SK-N-SH (cell line): ENCODE results near the gene HSD11B1. TPM values are rescaled to one million over a fixed set of nuclear protein-coding genes. Genes with fewer than 3 reads are reported as not detected.

Experiments
- CTCF ChIA-PET: fragments of 300-600, 350-600 bp; formaldehyde crosslinking; extraction: SDS; loops from one replicate; lab custom pipeline; 2021; lab: Yijun Ruan, JAX
- POLR2A ChIA-PET: fragments of 350-600 bp; sonication (Branson Sonifier 250); formaldehyde crosslinking; extraction: SDS; loops from one replicate; lab custom pipeline; 2020; ENCODE audit warnings: antibody characterized with exemption, inconsistent platforms; lab: Yijun Ruan, JAX
- DNase-seq: peaks from one replicate; pipeline ENCODE4 v3.0.0; 2012
- H2AFZ ChIP-seq: fragments of 200-600 bp; sonication (generic); 2 replicates; pipeline ENCODE4 v1.8.1; 2016; ENCODE audit warnings: antibody characterized with exemption, mild to moderate bottlenecking, low read depth
- H3F3A ChIP-seq: fragments of 200-600 bp; sonication (generic); replicated peaks from 2 replicates; pipeline ENCODE3; 2016; ENCODE audit warnings: antibody characterized with exemption, mild to moderate bottlenecking; ENCODE audit not compliant: insufficient read depth
- H3K27ac ChIP-seq, 2 experiments: fragments of 200-500 bp in 1 of 2; fragments of 200-600 bp in 1 of 2; sonication (Bioruptor generic) in 1 of 2; sonication (generic), shearing (Covaris generic) in 1 of 2; 2 replicates each; pipeline versions ENCODE4 v1.5.1 to v1.6.1; 2014 to 2016; ENCODE audit warnings: low read depth in 2 of 2, inconsistent platforms in 1 of 2, low read length in 1 of 2, mild to moderate bottlenecking in 1 of 2, mixed read lengths in 1 of 2
- H3K27me3 ChIP-seq: fragments of 200-600 bp; sonication (generic), shearing (Covaris generic); 2 replicates; pipeline ENCODE4 v1.6.1; 2016; ENCODE audit warnings: mixed run types; ENCODE audit not compliant: insufficient read depth
- H3K36me3 ChIP-seq, 2 experiments: fragments of 200-500 bp in 1 of 2; fragments of 200-600 bp in 1 of 2; sonication (Bioruptor generic) in 1 of 2; sonication (generic) in 1 of 2; replicated peaks in 1 of 2; 2 replicates each; pipeline versions ENCODE3 to v1.5.1; 2014 to 2016; ENCODE audit warnings: low read length in 1 of 2, mild to moderate bottlenecking in 1 of 2; ENCODE audit not compliant: insufficient read depth in 2 of 2, control insufficient read depth in 1 of 2
- H3K4me1 ChIP-seq, 2 experiments: fragments of 200-500 bp in 1 of 2; fragments of 200-600 bp in 1 of 2; sonication (Bioruptor generic) in 1 of 2; sonication (generic), shearing (Covaris generic) in 1 of 2; 2 replicates each; pipeline versions ENCODE4 v1.5.1 to v1.6.1; 2014 to 2016; ENCODE audit warnings: low read depth in 1 of 2, low read length in 1 of 2, mixed run types in 1 of 2; ENCODE audit not compliant: insufficient read depth in 2 of 2, control insufficient read depth in 1 of 2
- H3K4me2 ChIP-seq: fragments of 200-600 bp; sonication (generic), shearing (Covaris generic); 2 replicates; pipeline ENCODE4 v1.6.1; 2017; ENCODE audit warnings: mixed run types
- H3K4me3 ChIP-seq, 2 experiments: fragments of 200-500 bp in 1 of 2; fragments of 200-600 bp in 1 of 2; sonication (Bioruptor generic) in 1 of 2; sonication (generic), shearing (Covaris generic) in 1 of 2; 2 replicates each; pipeline versions ENCODE4 v1.5.1 to v1.8.1; 2014 to 2016; ENCODE audit warnings: low read depth in 2 of 2, inconsistent platforms in 1 of 2, low read length in 1 of 2, mild to moderate bottlenecking in 1 of 2, mixed read lengths in 1 of 2, moderate library complexity in 1 of 2
- H3K79me2 ChIP-seq: fragments of 200-600 bp; sonication (generic); 2 replicates; pipeline ENCODE4 v1.8.1; 2017; ENCODE audit warnings: mild to moderate bottlenecking; ENCODE audit not compliant: insufficient read depth
- H3K9ac ChIP-seq: fragments of 200-600 bp; sonication (generic); 2 replicates; pipeline ENCODE4 v1.6.1; 2017; ENCODE audit warnings: mixed run types
- H3K9me2 ChIP-seq: fragments of 200-600 bp; sonication (generic); 2 replicates; pipeline ENCODE4 v1.6.1; 2017; ENCODE audit warnings: mixed run types
- H3K9me3 ChIP-seq: fragments of 200-600 bp; sonication (generic); 2 replicates; pipeline ENCODE4 v1.6.1; 2017; ENCODE audit warnings: mixed run types, mild to moderate bottlenecking, moderate library complexity
- H4K20me1 ChIP-seq: fragments of 200-600 bp; sonication (generic); 2 replicates; pipeline ENCODE4 v1.6.1; 2017; ENCODE audit warnings: mild to moderate bottlenecking, mixed run types; ENCODE audit not compliant: insufficient read depth
- CHD2 ChIP-seq: fragments of 150-350 bp; IDR thresholded peaks from 2 replicates; pipeline ENCODE4 v1.6.1; 2018; ENCODE audit warnings: low read length; ENCODE audit not compliant: partially characterized antibody
- EP300 ChIP-seq, 2 experiments: IDR thresholded peaks; 2 replicates each; pipeline versions ENCODE4 v1.4.0 to v1.6.1; 2012; ENCODE audit warnings: borderline replicate concordance in 1 of 2, low read depth in 1 of 2, low read length in 1 of 2
- EZH2phosphoT487 ChIP-seq: fragments of 200-600 bp; sonication (generic); IDR thresholded peaks from 2 replicates; pipeline ENCODE4 v1.6.1; 2017; ENCODE audit warnings: low read depth, mixed run types, mild to moderate bottlenecking, antibody characterized with exemption, moderate library complexity, borderline replicate concordance
- GABPA ChIP-seq: IDR thresholded peaks from 2 replicates; pipeline ENCODE4 v1.4.0; 2012; ENCODE audit warnings: low read depth, mild to moderate bottlenecking
- GATA2 ChIP-seq: sonication (generic); formaldehyde crosslinking; IDR thresholded peaks from 2 replicates; pipeline ENCODE4 v1.5.0; 2020; ENCODE audit warnings: mild to moderate bottlenecking, missing genetic modification reagents
- JUND ChIP-seq: IDR thresholded peaks from 2 replicates; pipeline ENCODE4 v1.4.0; 2012
- MEF2A ChIP-seq: IDR thresholded peaks from 2 replicates; pipeline ENCODE4 v1.4.0; 2012; ENCODE audit warnings: low read depth, borderline replicate concordance
- MXI1 ChIP-seq: IDR thresholded peaks from 2 replicates; pipeline ENCODE4 v1.6.1; 2012; ENCODE audit warnings: mild to moderate bottlenecking, low read depth, low read length, improper control_type of control experiment
- POLR2AphosphoS5 ChIP-seq: IDR thresholded peaks from 2 replicates; pipeline ENCODE4 v1.6.1; 2012; ENCODE audit warnings: low read depth, low read length
- RAD21 ChIP-seq: IDR thresholded peaks from 2 replicates; pipeline ENCODE4 v1.6.1; 2012; ENCODE audit warnings: mild to moderate bottlenecking, low read length
- RCOR1 ChIP-seq: fragments of 150-350 bp; IDR thresholded peaks from 2 replicates; pipeline ENCODE4 v1.6.1; 2017; ENCODE audit warnings: antibody characterized with exemption, low read length
- SIN3A ChIP-seq: IDR thresholded peaks from 2 replicates; pipeline ENCODE4 v1.6.1; 2012; ENCODE audit warnings: low read depth, mild to moderate bottlenecking, low read length, moderate library complexity, borderline replicate concordance
- TCF12 ChIP-seq: IDR thresholded peaks from 2 replicates; pipeline ENCODE4 v1.4.0; 2012
- TEAD4 ChIP-seq: IDR thresholded peaks from 2 replicates; pipeline ENCODE4 v1.4.0; 2012; ENCODE audit warnings: mild to moderate bottlenecking, borderline replicate concordance; ENCODE audit not compliant: insufficient read depth
- YY1 ChIP-seq: IDR thresholded peaks from 2 replicates; pipeline ENCODE4 v1.4.0; 2012; ENCODE audit warnings: low read depth, mild to moderate bottlenecking
- WGBS: methylation state at CpG from one replicate; pipeline ENCODE4 v1.1.6; 2017; ENCODE audit warnings: low lambda C conversion rate; 5-methylcytosine and 5-hydroxymethylcytosine counted together
- polyA plus RNA-seq, 3 experiments: library from polyadenylated mRNA; depleted of rRNA; stranded (reverse); fragments of >200 nt; gene quantifications; 2 replicates each; pipeline ENCODE4 v1.2.3, GENCODE V29; 2012
- TF ChIP-seq, protein P1 (sequence below): IDR thresholded peaks from 2 replicates; pipeline ENCODE4 v1.4.0; 2012; ENCODE audit warnings: low read depth, borderline replicate concordance
- TF ChIP-seq, protein P2 (sequence below): IDR thresholded peaks from 2 replicates; pipeline ENCODE4 v1.4.0; 2012; ENCODE audit warnings: low read depth
- TF ChIP-seq, protein P3 (sequence below): IDR thresholded peaks from 2 replicates; pipeline ENCODE4 v1.4.0; 2012; ENCODE audit warnings: low read depth, borderline replicate concordance

The HSD11B1 gene
- polyA plus RNA-seq, 1 of the 3 experiments (the other 2 are of a cell fraction): 0.23 TPM

DNA sequence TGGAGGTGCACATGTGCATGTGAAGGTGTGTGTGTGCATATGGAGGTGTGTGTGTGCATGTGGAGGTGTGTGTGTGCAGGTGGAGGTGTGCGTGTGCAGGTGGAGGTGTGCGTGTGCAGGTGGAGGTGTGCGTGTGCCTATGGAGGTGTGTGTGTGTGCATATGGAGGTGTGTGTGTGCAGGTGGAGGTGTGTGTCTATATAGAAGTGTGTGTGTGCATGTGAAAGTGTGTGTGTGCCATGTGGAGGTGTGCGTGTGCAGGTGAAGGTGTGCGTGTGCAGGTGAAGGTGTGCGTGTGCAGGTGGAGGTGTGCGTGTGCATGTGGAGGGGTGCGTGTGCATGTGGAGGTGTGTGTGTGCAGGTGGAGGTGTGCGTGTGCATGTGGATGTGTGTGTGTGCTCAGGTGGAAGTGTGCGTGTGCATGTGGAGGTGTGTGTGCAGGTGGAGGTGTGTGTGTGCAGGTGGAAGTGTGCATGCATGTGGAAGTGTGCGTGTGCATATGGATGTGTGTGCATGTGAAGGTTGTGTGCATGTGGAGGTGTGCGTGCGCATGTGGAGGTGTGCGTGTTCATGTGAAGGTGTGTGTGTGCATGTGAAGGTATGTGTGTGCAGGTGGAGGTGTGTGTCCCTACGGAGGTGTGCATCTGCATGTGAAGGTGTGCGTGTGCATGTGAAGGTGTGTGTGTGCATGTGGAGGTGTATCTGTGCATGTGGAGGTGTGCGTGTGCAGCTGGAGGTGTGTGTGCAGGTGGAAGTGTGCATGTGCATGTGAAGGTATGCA, 66.2 kb downstream of the HSD11B1 start:
- 93% methylated on average over 17 of the region's 17 CpGs for WGBS
- Histone ChIP-seq H3K27ac (no peak overlapping the region), H3K4me3 (no peak overlapping the region), H4K20me1 (no peaks in the 10 kb centered on the region), H3K9me2 (no peaks in the 10 kb centered on the region), H3K27me3 (no peaks in the 10 kb centered on the region), H3K9me3 (no peaks in the 10 kb centered on the region), H3K9ac (no peak overlapping the region), H3K4me1 (peaks cover 18 to 38% of the 10 kb centered on the region in 2 experiments), H3F3A (peaks cover 38% of the 10 kb centered on the region), H3K4me2 (peak overlapping the region; percentile 70), H3K36me3 (no peaks in the 10 kb centered on the region), H2AFZ (no peak overlapping the region), H3K79me2 (no peaks in the 10 kb centered on the region)
- DNase-seq: no peak
- CTCF ChIA-PET: no interaction called here
- POLR2A ChIA-PET: no interaction called here
- TF ChIP-seq CHD2: no peak
- TF ChIP-seq JUND: no peak
- no peak for TF ChIP-seq GATA2 (CRISPR knock-in tag)
- TF ChIP-seq SIN3A: no peak
- no peak for TF ChIP-seq EP300 (IDR thresholded peaks at IDR 0.05; ENCODE audit: borderline replicate concordance in 1 of 2, low read depth in 1 of 2, low read length in 1 of 2)
- no peak for TF ChIP-seq TCF12
- TF ChIP-seq, protein P1, sequence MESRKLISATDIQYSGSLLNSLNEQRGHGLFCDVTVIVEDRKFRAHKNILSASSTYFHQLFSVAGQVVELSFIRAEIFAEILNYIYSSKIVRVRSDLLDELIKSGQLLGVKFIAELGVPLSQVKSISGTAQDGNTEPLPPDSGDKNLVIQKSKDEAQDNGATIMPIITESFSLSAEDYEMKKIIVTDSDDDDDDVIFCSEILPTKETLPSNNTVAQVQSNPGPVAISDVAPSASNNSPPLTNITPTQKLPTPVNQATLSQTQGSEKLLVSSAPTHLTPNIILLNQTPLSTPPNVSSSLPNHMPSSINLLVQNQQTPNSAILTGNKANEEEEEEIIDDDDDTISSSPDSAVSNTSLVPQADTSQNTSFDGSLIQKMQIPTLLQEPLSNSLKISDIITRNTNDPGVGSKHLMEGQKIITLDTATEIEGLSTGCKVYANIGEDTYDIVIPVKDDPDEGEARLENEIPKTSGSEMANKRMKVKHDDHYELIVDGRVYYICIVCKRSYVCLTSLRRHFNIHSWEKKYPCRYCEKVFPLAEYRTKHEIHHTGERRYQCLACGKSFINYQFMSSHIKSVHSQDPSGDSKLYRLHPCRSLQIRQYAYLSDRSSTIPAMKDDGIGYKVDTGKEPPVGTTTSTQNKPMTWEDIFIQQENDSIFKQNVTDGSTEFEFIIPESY: no peak
- no peak for TF ChIP-seq EZH2phosphoT487
- no peak for TF ChIP-seq TEAD4
- no peak for TF ChIP-seq MEF2A
- TF ChIP-seq, protein P2, sequence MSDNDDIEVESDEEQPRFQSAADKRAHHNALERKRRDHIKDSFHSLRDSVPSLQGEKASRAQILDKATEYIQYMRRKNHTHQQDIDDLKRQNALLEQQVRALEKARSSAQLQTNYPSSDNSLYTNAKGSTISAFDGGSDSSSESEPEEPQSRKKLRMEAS: no peak
- TF ChIP-seq, protein P3, sequence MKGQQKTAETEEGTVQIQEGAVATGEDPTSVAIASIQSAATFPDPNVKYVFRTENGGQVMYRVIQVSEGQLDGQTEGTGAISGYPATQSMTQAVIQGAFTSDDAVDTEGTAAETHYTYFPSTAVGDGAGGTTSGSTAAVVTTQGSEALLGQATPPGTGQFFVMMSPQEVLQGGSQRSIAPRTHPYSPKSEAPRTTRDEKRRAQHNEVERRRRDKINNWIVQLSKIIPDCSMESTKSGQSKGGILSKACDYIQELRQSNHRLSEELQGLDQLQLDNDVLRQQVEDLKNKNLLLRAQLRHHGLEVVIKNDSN: no peak
- TF ChIP-seq MXI1: no peak
- TF ChIP-seq YY1: no peak
- no peak for TF ChIP-seq RAD21
- no peak for TF ChIP-seq GABPA
- no peak for TF ChIP-seq POLR2AphosphoS5
- no peak for TF ChIP-seq RCOR1
